Neural cell (in vitro differentiated cells): ENCODE measurements around the gene P2RY14. TPM values are rescaled to one million over a fixed set of nuclear protein-coding genes. Genes with fewer than 3 reads are reported as not detected.

Source experiments
- H2AFZ ChIP-seq: fragments of 200-600, 300-800 bp; sonication (generic), shearing (Covaris generic); 2 replicates; pipeline ENCODE4 v1.6.0; 2014; ENCODE audit warnings: low read depth, mild to moderate bottlenecking, antibody characterized with exemption, low read length, moderate library complexity
- H3F3A ChIP-seq: fragments of 200-600 bp; shearing (Covaris generic); 2 replicates; pipeline ENCODE4 v1.6.1; 2016; ENCODE audit warnings: mild to moderate bottlenecking, moderate library complexity, mixed read lengths, antibody characterized with exemption, low read length; ENCODE audit not compliant: insufficient read depth, poor library complexity, severe bottlenecking
- H3K27ac ChIP-seq: fragments of 200-600, 300-800 bp; sonication (generic), shearing (Covaris generic); 2 replicates; pipeline ENCODE4 v1.5.1; 2014; ENCODE audit warnings: mild to moderate bottlenecking, low read length, moderate library complexity
- H3K27me3 ChIP-seq: fragments of 300-800, 200-600 bp; sonication (generic), shearing (Covaris generic); 2 replicates; pipeline ENCODE4 v1.6.0; 2014; ENCODE audit warnings: mild to moderate bottlenecking, low read depth, low read length, moderate library complexity; ENCODE audit not compliant: insufficient read depth
- H3K36me3 ChIP-seq: fragments of 300-800, 200-600 bp; sonication (generic), shearing (Covaris generic); 2 replicates; pipeline ENCODE4 v1.5.1; 2014; ENCODE audit warnings: mild to moderate bottlenecking, antibody characterized with exemption, low read length, moderate library complexity; ENCODE audit not compliant: insufficient read depth
- H3K4me2 ChIP-seq: fragments of 300-800, 200-600 bp; sonication (generic), shearing (Covaris generic); 2 replicates; pipeline ENCODE4 v1.6.0; 2014; ENCODE audit warnings: mild to moderate bottlenecking, low read length
- H3K4me3 ChIP-seq: fragments of 300-800, 200-600 bp; sonication (generic), shearing (Covaris generic); 2 replicates; pipeline ENCODE4 v1.5.1; 2014; ENCODE audit warnings: mild to moderate bottlenecking, low read length, moderate library complexity
- H3K79me2 ChIP-seq: fragments of 200-600 bp; shearing (Covaris generic); replicated peaks from 2 replicates; pipeline ENCODE4 v1.6.0; 2014; ENCODE audit warnings: mild to moderate bottlenecking, low read length, moderate library complexity; ENCODE audit not compliant: insufficient read depth
- H3K9ac ChIP-seq: fragments of 300-800, 200-600 bp; sonication (generic), shearing (Covaris generic); 2 replicates; pipeline ENCODE4 v1.6.1; 2016; ENCODE audit warnings: mild to moderate bottlenecking, low read length, mixed read lengths
- H3K9me2 ChIP-seq: fragments of 200-600 bp; shearing (Covaris generic); 2 replicates; pipeline ENCODE4 v1.6.1; 2016; ENCODE audit warnings: mild to moderate bottlenecking, low read length, mixed read lengths; ENCODE audit not compliant: insufficient read depth
- H3K9me3 ChIP-seq: fragments of 200-600, 300-800 bp; sonication (generic), shearing (Covaris generic); 2 replicates; pipeline ENCODE4 v1.6.1; 2016; ENCODE audit warnings: mild to moderate bottlenecking, mixed run types, low read length, moderate library complexity, mixed read lengths
- H4K20me1 ChIP-seq: fragments of 200-600 bp; shearing (Covaris generic); 2 replicates; pipeline ENCODE4 v1.6.1; 2016; ENCODE audit warnings: mild to moderate bottlenecking, mixed run types; ENCODE audit not compliant: insufficient read depth
- CTCF ChIP-seq: fragments of 450-650 bp; IDR thresholded peaks from 2 replicates; pipeline ENCODE4 v1.5.1; 2014; ENCODE audit warnings: antibody characterized with exemption, mild to moderate bottlenecking, moderate library complexity; ENCODE audit not compliant: poor library complexity, severe bottlenecking
- EP300 ChIP-seq: fragments of 450-650 bp; conservative IDR thresholded peaks from 2 replicates; pipeline ENCODE4 v1.6.1; 2014; ENCODE audit warnings: antibody characterized with exemption, mild to moderate bottlenecking, moderate library complexity; ENCODE audit not compliant: poor library complexity, severe bottlenecking
- EZH2 ChIP-seq: fragments of 200-600, 300-800 bp; shearing (Covaris generic), sonication (generic); IDR thresholded peaks from 2 replicates; pipeline ENCODE4 v1.6.1; 2014; ENCODE audit warnings: antibody characterized with exemption, low read length, borderline replicate concordance, mild to moderate bottlenecking; ENCODE audit not compliant: insufficient read depth, poor library complexity, severe bottlenecking
- POLR2AphosphoS5 ChIP-seq: IDR thresholded peaks from 2 replicates; pipeline ENCODE4 v1.6.1; 2012
- RAD21 ChIP-seq: fragments of 450-650 bp; conservative IDR thresholded peaks from 2 replicates; pipeline ENCODE4 v1.6.1; 2014; ENCODE audit warnings: antibody characterized with exemption, mild to moderate bottlenecking, moderate library complexity
- REST ChIP-seq: IDR thresholded peaks from 2 replicates; pipeline ENCODE4 v1.6.1; 2012; ENCODE audit warnings: borderline replicate concordance
- SMC3 ChIP-seq: fragments of 450-650 bp; conservative IDR thresholded peaks from 2 replicates; pipeline ENCODE4 v1.6.1; 2014; ENCODE audit warnings: antibody characterized with exemption, mild to moderate bottlenecking, moderate library complexity; ENCODE audit not compliant: poor library complexity
- polyA plus RNA-seq: library from polyadenylated mRNA; depleted of rRNA; stranded (reverse); fragments of >200 nt; gene quantifications from 2 replicates; pipeline ENCODE4 v1.2.3, GENCODE V29; 2014

P2RY14 gene
- polyA plus RNA-seq, 1 donor from 2014 or later: not detected

DNA sequence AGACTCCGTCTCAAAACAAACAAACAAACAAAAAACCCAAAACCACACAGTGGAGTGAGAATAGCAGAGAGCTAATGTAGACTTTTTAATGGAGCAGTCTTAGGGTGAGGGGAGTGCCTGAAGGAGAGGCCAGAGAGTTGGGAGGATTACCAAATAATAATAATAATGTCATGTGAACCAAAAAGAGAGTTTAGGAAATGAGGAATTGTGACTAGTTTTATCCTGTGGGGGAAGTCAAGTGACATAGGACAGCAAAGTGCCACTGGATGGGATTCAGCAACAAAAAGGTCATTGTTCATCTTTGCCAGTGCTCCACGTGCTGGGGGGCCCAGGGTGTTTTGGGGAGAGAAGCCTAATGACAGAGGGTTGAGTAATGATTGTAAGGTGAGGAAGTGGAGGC is 25.4 kb upstream of the P2RY14 start:
- no peaks in the 10 kb centered on the region for H3K9me3 ChIP-seq
- H3K79me2 ChIP-seq: no peaks in the 10 kb centered on the region
- no peaks in the 10 kb centered on the region for H3F3A ChIP-seq
- H3K9me2 ChIP-seq: no peaks in the 10 kb centered on the region
- no peak overlapping the region for H3K9ac ChIP-seq
- no peaks in the 10 kb centered on the region for H3K27me3 ChIP-seq
- no peak overlapping the region for H2AFZ ChIP-seq
- no peaks in the 10 kb centered on the region for H3K36me3 ChIP-seq
- H3K4me3 ChIP-seq: no peak overlapping the region
- TF ChIP-seq CTCF (no peak), EP300 (no peak), RAD21 (no peak), REST (no peak), EZH2 (no peak), SMC3 (no peak)
- H4K20me1 ChIP-seq: no peaks in the 10 kb centered on the region
- no peak overlapping the region for H3K27ac ChIP-seq
- no peak overlapping the region for H3K4me2 ChIP-seq

DNA sequence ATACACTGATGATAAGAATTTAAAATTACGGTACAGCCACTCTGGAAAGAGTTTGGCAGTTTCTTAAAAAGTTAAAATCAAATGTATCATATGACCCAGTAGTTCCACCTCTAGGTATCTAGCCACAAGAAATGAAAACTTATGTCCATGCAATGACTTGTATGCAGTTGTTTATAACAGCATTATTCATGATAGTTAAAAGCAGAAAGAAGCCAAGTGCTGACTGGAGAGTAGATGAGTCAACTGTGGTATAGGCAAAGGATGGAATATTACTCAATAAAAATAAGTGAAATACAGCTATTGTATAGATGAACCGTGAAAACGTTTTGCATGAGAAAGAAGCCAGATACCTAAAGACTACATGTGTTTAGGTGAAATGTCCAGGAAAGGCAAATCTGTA is 23.4 kb upstream of the P2RY14 start:
- no peak overlapping the region for H3K4me3 ChIP-seq

More for the DNA sequence above, 23.4 kb upstream of the P2RY14 start:
- Histone ChIP-seq H3K4me2 (no peak overlapping the region), H2AFZ (no peak overlapping the region), H3K9me3 (no peaks in the 10 kb centered on the region), H3K27me3 (no peaks in the 10 kb centered on the region), H3K79me2 (no peaks in the 10 kb centered on the region), H3K9me2 (no peaks in the 10 kb centered on the region), H3K9ac (no peak overlapping the region), H4K20me1 (no peaks in the 10 kb centered on the region), H3K36me3 (no peaks in the 10 kb centered on the region), H3F3A (no peaks in the 10 kb centered on the region), H3K27ac (no peak overlapping the region)
- TF ChIP-seq REST (no peak), EP300 (no peak), POLR2AphosphoS5 (no peak), EZH2 (no peak)
